Upper lobe of left lung (tissue), 4 donors: ENCODE results near the gene SYNJ2.

Source experiments
- POLR2A ChIP-seq, 4 donors: fragments of 450-650 bp; IDR thresholded peaks; one replicate each; pipeline ENCODE4 v1.5.1; 2016 to 2017; ENCODE audit warnings: antibody characterized with exemption in 4 of 4, mild to moderate bottlenecking in 2 of 4
- TF ChIP-seq, protein P1 (sequence below), 6 experiments: fragments of 450-650 bp in 4 of 6; fragments of 200-600 bp in 2 of 6; sonication (generic) in 2 of 6; IDR thresholded peaks; one replicate each; pipeline ENCODE4 v1.5.1; 2016 to 2019; ENCODE audit warnings: antibody characterized with exemption in 6 of 6

DNA sequence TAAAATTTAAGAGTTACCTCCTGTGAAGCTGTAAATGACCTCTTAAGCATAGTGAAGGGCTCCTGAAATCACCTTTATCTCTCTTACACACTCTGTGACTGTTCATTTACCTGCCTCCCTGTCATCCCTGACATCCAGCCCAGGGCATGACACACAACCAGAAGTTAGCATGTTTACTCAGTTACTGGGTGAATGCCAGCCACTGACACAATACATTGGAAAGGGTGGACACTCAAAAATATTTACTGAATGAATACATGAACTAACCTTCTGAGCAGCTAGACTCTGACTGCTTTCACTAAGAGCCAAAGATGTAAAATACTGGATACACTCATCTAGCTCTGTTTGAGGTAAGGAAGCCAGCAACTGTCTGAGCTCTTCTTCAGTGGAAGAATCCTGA lies 161.1 kb downstream of the SYNJ2 start:
- TF ChIP-seq POLR2A (IDR thresholded peaks at IDR 0.05), result no peak
- TF ChIP-seq, protein P1, sequence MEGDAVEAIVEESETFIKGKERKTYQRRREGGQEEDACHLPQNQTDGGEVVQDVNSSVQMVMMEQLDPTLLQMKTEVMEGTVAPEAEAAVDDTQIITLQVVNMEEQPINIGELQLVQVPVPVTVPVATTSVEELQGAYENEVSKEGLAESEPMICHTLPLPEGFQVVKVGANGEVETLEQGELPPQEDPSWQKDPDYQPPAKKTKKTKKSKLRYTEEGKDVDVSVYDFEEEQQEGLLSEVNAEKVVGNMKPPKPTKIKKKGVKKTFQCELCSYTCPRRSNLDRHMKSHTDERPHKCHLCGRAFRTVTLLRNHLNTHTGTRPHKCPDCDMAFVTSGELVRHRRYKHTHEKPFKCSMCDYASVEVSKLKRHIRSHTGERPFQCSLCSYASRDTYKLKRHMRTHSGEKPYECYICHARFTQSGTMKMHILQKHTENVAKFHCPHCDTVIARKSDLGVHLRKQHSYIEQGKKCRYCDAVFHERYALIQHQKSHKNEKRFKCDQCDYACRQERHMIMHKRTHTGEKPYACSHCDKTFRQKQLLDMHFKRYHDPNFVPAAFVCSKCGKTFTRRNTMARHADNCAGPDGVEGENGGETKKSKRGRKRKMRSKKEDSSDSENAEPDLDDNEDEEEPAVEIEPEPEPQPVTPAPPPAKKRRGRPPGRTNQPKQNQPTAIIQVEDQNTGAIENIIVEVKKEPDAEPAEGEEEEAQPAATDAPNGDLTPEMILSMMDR (IDR thresholded peaks at IDR 0.05), result no peak
